Kidney epithelial cell (primary cell): ENCODE results near the gene PCBP3. TPM values are rescaled to one million over a fixed set of nuclear protein-coding genes. Genes with fewer than 3 reads are reported as not detected.

Experiments
- DNase-seq: peaks from one replicate; pipeline ENCODE4 v3.0.0-alpha.2; 2010; ENCODE audit warnings: low read depth
- H3K27me3 ChIP-seq: 2 replicates; pipeline ENCODE4 v1.6.0; 2011; ENCODE audit warnings: low read length; ENCODE audit not compliant: control insufficient read depth, insufficient read depth
- H3K36me3 ChIP-seq: 2 replicates; pipeline ENCODE4 v1.5.1; 2011; ENCODE audit warnings: low read length; ENCODE audit not compliant: control insufficient read depth, insufficient read depth
- H3K4me3 ChIP-seq: 2 replicates; pipeline ENCODE4 v1.5.1; 2011; ENCODE audit warnings: low read depth, mild to moderate bottlenecking, control low read depth, low read length
- total RNA-seq: library from RNA; depleted of rRNA; stranded (reverse); fragments of >200 nt; gene quantifications from 2 replicates; pipeline ENCODE4 v1.2.3, GENCODE V29; 2015
- TF ChIP-seq, protein P1 (sequence below): IDR thresholded peaks from 2 replicates; pipeline ENCODE4 v1.5.1; 2011; ENCODE audit warnings: mild to moderate bottlenecking, moderate library complexity, low read length, control low read depth, inconsistent platforms; ENCODE audit not compliant: insufficient read depth, poor library complexity, severe bottlenecking

PCBP3 gene
- total RNA-seq, 1 donor from 2014 or later = 1.3 TPM

- H3K36me3 ChIP-seq = no peaks in the 10 kb centered on the region
- H3K27me3 ChIP-seq = peaks cover 3% of the 10 kb centered on the region
- H3K4me3 ChIP-seq = no peak overlapping the region
- TF ChIP-seq, protein P1, sequence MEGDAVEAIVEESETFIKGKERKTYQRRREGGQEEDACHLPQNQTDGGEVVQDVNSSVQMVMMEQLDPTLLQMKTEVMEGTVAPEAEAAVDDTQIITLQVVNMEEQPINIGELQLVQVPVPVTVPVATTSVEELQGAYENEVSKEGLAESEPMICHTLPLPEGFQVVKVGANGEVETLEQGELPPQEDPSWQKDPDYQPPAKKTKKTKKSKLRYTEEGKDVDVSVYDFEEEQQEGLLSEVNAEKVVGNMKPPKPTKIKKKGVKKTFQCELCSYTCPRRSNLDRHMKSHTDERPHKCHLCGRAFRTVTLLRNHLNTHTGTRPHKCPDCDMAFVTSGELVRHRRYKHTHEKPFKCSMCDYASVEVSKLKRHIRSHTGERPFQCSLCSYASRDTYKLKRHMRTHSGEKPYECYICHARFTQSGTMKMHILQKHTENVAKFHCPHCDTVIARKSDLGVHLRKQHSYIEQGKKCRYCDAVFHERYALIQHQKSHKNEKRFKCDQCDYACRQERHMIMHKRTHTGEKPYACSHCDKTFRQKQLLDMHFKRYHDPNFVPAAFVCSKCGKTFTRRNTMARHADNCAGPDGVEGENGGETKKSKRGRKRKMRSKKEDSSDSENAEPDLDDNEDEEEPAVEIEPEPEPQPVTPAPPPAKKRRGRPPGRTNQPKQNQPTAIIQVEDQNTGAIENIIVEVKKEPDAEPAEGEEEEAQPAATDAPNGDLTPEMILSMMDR = no peak
- no peak for DNase-seq
Observed at GRCh38 chr21:45875881-45876280, 232.4 kb downstream of the PCBP3 start.

- TF ChIP-seq, protein P1 = no peak
- no peaks in the 10 kb centered on the region for H3K36me3 ChIP-seq
- H3K4me3 ChIP-seq = no peak overlapping the region
- peaks cover 3% of the 10 kb centered on the region for H3K27me3 ChIP-seq
- no peak for DNase-seq
Observed at GRCh38 chr21:45876381-45877170, 233.1 kb downstream of the PCBP3 start.

- H3K4me3 ChIP-seq = no peak overlapping the region
- no peak for DNase-seq
Observed at GRCh38 chr21:45877171-45877438, 233.6 kb downstream of the PCBP3 start.

DNA sequence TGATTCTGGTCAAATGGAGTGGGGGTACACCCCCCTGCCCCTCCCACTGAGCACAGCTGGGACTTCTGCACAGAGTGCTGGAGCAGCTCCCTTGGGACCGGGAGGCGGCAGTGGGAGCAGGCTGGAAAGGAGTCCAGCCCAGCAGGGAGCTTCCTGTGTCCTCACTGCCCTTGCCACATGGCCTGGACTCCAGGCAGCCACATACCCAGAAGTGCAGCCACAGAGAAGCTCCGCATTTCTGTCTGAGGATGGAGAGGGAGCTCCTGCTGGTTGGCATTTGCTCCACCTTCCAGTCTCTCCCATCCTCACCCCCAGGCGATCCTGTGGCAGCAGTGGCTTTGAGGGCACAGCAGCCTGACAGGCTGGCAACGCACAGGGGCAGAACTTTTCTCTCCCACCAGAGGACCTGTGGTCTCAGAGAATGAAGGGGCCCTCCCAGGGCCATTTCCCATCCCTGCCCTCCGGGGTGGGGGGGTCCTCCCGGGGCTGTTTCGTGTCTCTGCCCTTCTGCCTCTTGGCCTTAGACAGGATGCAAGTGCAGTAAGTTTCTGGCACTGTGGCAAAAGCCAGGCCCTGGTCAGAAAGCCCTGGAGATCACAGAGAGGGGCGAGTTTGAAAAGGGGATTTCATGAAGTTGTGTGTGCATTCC lies 234.4 kb downstream of the PCBP3 start:
- no peak overlapping the region for H3K4me3 ChIP-seq
- H3K36me3 ChIP-seq = no peaks in the 10 kb centered on the region
- DNase-seq = no peak
- TF ChIP-seq, protein P1 = no peak
- peaks cover 3% of the 10 kb centered on the region for H3K27me3 ChIP-seq

More at GRCh38 chr21:45877171-45877438, 233.6 kb downstream of the PCBP3 start:
- peaks cover 3% of the 10 kb centered on the region for H3K27me3 ChIP-seq
- TF ChIP-seq, protein P1 = no peak
- no peaks in the 10 kb centered on the region for H3K36me3 ChIP-seq

DNA sequence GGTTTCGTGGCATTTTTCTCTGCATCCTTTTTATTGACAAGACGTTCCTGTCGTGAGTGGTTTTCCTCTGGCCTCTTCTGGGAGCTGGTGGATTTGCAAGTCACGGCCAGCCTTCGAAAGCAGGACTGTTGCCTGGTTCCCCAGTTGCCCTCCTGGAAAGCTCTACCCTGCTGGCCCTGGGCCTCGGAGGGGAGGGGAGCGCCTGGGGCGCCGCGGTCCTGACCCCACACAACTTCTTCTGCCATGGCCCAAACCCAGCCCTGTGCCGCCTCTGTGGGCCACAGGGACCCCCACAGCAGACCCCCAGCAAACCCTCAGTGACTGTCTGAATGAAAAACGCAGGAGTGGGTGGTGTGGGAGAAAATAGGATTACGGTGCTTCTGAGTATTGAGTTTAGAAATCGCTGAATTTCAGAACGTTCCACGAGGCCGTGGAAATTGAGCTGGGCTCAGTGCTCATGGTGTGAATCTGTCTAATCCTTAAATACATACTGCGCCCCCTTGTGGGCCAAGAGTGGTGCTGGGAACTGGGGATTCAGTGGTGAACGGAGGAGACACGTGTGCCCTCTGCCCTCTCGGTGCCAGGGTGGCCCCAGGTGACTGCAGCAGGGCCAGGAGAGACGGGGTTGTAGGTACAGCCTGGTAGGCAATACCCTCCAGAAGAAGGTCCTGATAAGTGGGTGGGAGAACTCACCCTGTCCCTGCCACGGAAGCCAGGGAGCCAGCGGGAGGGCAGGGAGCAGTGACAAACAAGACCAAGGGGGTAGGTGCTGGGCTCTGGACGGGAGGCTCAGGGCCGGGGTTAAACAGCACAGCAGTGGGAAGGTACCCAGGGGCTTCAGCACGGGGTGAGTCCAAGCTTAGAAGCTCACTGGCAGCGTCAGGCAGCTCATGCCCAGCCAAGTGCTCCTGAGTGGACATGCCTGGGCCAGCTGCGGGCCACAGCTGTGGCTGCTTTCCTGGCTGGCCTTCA lies 236.9 kb downstream of the PCBP3 start:
- TF ChIP-seq, protein P1 = peak; percentile 70
- Histone ChIP-seq H3K27me3 (peaks cover 3% of the 10 kb centered on the region), H3K36me3 (no peaks in the 10 kb centered on the region), H3K4me3 (no peak overlapping the region)
- no peak for DNase-seq
